GM12892 (cell line): ENCODE measurements around the gene RMDN3.

Experiments used
- POLR2A ChIP-seq: IDR thresholded peaks from 2 replicates; pipeline ENCODE4 v1.6.1; 2011; ENCODE audit warnings: low read depth, low read length, control low read depth
- POLR2AphosphoS5 ChIP-seq: IDR thresholded peaks from 2 replicates; pipeline ENCODE4 v1.6.1; 2011; ENCODE audit warnings: low read depth, low read length, control low read depth

DNA sequence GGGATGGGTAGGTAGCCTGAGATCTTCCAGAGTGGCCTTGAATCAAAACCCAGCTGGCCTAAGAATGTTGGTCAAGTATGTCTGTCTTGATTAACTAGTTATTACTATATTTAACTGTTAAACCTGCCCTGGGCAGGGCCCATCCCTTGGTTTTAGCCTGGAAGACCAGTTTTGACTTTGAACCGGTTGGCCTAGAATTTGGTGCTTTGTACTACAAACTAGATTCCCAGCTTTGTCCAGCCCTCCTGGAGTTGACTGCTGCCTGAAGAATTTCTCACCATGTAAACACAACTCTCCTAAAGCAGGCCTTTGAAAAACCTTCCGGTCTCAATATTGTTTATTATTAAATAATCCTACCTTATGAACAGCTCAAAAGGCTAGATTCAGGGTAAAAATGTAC lies 30.8 kb upstream of the RMDN3 start:
- TF ChIP-seq POLR2AphosphoS5 (no peak), POLR2A (no peak)
